HepG2 (cell line): ENCODE results near the gene CCDC117. TPM values are rescaled to one million over a fixed set of nuclear protein-coding genes. Genes with fewer than 3 reads are reported as not detected.

Experiments used
- AGO2 ChIP-seq: fragments of 200-400 bp; formaldehyde crosslinking; optimal IDR thresholded peaks from 2 replicates; pipeline ENCODE3; 2017; ENCODE audit warnings: mild to moderate bottlenecking, low read depth, low read length, moderate library complexity
- ATF4 ChIP-seq, 2 experiments: fragments of 450-650 bp in 1 of 2; sonication (generic) in 1 of 2; formaldehyde crosslinking; IDR thresholded peaks; 2 replicates each; pipeline versions ENCODE4 v1.5.0 to v1.8.0; 2020 to 2022; ENCODE audit warnings: mild to moderate bottlenecking in 1 of 2, missing genetic modification reagents in 1 of 2
- CCDC6 ChIP-seq: sonication (generic); formaldehyde crosslinking; IDR thresholded peaks from 2 replicates; pipeline ENCODE4 v1.8.1; 2022; ENCODE audit warnings: mild to moderate bottlenecking, missing genetic modification reagents, moderate library complexity
- DDIT3 ChIP-seq: sonication (generic); formaldehyde crosslinking; IDR thresholded peaks from 2 replicates; pipeline ENCODE4 v1.4.0; 2020; ENCODE audit warnings: mild to moderate bottlenecking, missing genetic modification reagents
- FOXP1 ChIP-seq, 2 experiments: fragments of 450-650 bp in 1 of 2; IDR thresholded peaks; 2 replicates each; pipeline ENCODE4 v1.6.1; 2017 to 2018; ENCODE audit warnings: antibody characterized with exemption in 1 of 2
- MTF2 ChIP-seq: sonication (generic); formaldehyde crosslinking; IDR thresholded peaks from 2 replicates; pipeline ENCODE4 v1.5.0; 2020; ENCODE audit warnings: missing genetic modification reagents, borderline replicate concordance
- MZF1 ChIP-seq: sonication (generic); formaldehyde crosslinking; IDR thresholded peaks from 2 replicates; pipeline ENCODE4 v1.8.1; 2023; ENCODE audit warnings: mild to moderate bottlenecking, missing genetic modification reagents, borderline replicate concordance
- NCOA2 ChIP-seq: sonication (generic); formaldehyde crosslinking; IDR thresholded peaks from 2 replicates; pipeline ENCODE4 v1.8.0; 2022; ENCODE audit warnings: inconsistent platforms
- POLR2AphosphoS2 ChIP-seq: IDR thresholded peaks from 2 replicates; pipeline ENCODE4 v1.6.1; 2011; ENCODE audit warnings: low read depth, low read length, improper control_type of control experiment
- POLR2G ChIP-seq: fragments of 200-400 bp; formaldehyde crosslinking; IDR thresholded peaks from 2 replicates; pipeline ENCODE4 v1.6.1; 2018; ENCODE audit warnings: mild to moderate bottlenecking, low read depth, low read length, moderate library complexity
- PRDM15 ChIP-seq: sonication (generic); formaldehyde crosslinking; IDR thresholded peaks from 2 replicates; pipeline ENCODE4 v1.4.0; 2020; ENCODE audit warnings: missing genetic modification reagents
- SRSF4 ChIP-seq: fragments of 200-400 bp; formaldehyde crosslinking; IDR thresholded peaks from one replicate; pipeline ENCODE4 v1.6.1; 2018; ENCODE audit warnings: mild to moderate bottlenecking, low read depth, low read length, moderate library complexity; ENCODE audit not compliant: poor library complexity, severe bottlenecking
- TEAD3 ChIP-seq: optimal IDR thresholded peaks from 2 replicates; pipeline ENCODE3; 2016; ENCODE audit warnings: borderline replicate concordance
- TFDP2 ChIP-seq: sonication (generic); formaldehyde crosslinking; IDR thresholded peaks from 2 replicates; pipeline ENCODE4 v1.4.0; 2020; ENCODE audit warnings: missing genetic modification reagents
- TIGD3 ChIP-seq: sonication (generic); formaldehyde crosslinking; IDR thresholded peaks from 2 replicates; pipeline ENCODE4 v1.5.1; 2020; ENCODE audit warnings: mild to moderate bottlenecking, missing genetic modification reagents, borderline replicate concordance
- TRIM24 ChIP-seq: sonication (generic); formaldehyde crosslinking; IDR thresholded peaks from 2 replicates; pipeline ENCODE4 v1.8.0; 2022; ENCODE audit warnings: mild to moderate bottlenecking, missing genetic modification reagents
- YEATS2 ChIP-seq: sonication (generic); formaldehyde crosslinking; IDR thresholded peaks from 2 replicates; pipeline ENCODE4 v1.4.0; 2020; ENCODE audit warnings: missing genetic modification reagents, borderline replicate concordance
- ZNF33A ChIP-seq: sonication (generic); formaldehyde crosslinking; IDR thresholded peaks from 2 replicates; pipeline ENCODE4 v1.5.1; 2020; ENCODE audit warnings: missing genetic modification reagents, mild to moderate bottlenecking, moderate library complexity, borderline replicate concordance
- ZNF800 ChIP-seq: sonication (generic); formaldehyde crosslinking; IDR thresholded peaks from 2 replicates; pipeline ENCODE4 v1.4.0; 2020; ENCODE audit warnings: missing genetic modification reagents
- ZSCAN31 ChIP-seq: sonication (generic); formaldehyde crosslinking; IDR thresholded peaks from 2 replicates; pipeline ENCODE4 v1.5.0; 2020; ENCODE audit warnings: low read depth, mild to moderate bottlenecking, missing genetic modification reagents
- polyA plus RNA-seq, 8 experiments: library from polyadenylated mRNA; depleted of rRNA in 3 of 8; stranded (reverse) in 7 of 8; unstranded in 1 of 8; fragments of >200 nt; fragmentation: Illumina TruSeq in 4 of 8; extraction: Trizol in 4 of 8; gene quantifications; 2 replicates each; pipeline versions ENCODE4 v1.2.1 to v1.2.3, GENCODE V29; 2011 to 2016; ENCODE audit warnings: low read depth in 4 of 8, missing spikeins in 1 of 8, mixed read lengths in 1 of 8; ENCODE audit not compliant: insufficient read depth in 1 of 8
- total RNA-seq, 5 experiments: library from RNA; depleted of rRNA; stranded (reverse); fragments of >200 nt; fragmentation: Illumina TruSeq; extraction: Trizol; gene quantifications; 2 replicates each; pipeline ENCODE4 v1.2.3, GENCODE V29; 2016; ENCODE audit warnings: low read depth in 1 of 5

Gene CCDC117
- total and polyA plus RNA-seq, 2 of the 13 experiments (the other 11 are each of a cell fraction or from before 2014, with no cell fraction given) = 12.6 to 34.2 TPM

- TF ChIP-seq ZNF800 (CRISPR knock-in tag) (no peak), TRIM24 (no peak), DDIT3 (CRISPR knock-in tag) (no peak), TIGD3 (no peak), PRDM15 (CRISPR knock-in tag) (no peak), ATF4 (CRISPR knock-in tag; IDR thresholded peaks at IDR 0.05) (0 out of 4 replicates have a peak, but pooled peaks of 1 of the 2 experiments have one; percentile 27), AGO2 (peak; percentile 24), MTF2 (CRISPR knock-in tag) (no peak), ZSCAN31 (CRISPR knock-in tag) (no peak), SRSF4 (no peak), FOXP1 (IDR thresholded peaks at IDR 0.05) (no peak), FOXP1 (CRISPR knock-in tag; IDR thresholded peaks at IDR 0.05) (no peak), POLR2G (peak; percentile 81), ZNF33A (CRISPR knock-in tag) (no peak), MZF1 (CRISPR knock-in tag) (no peak), CCDC6 (CRISPR knock-in tag) (no peak), TFDP2 (no peak), NCOA2 (0 out of 2 replicates have a peak, but pooled peaks have one; percentile 26), POLR2AphosphoS2 (0 out of 2 replicates have a peak, but pooled peaks have one; percentile 38), YEATS2 (CRISPR knock-in tag) (no peak), TEAD3 (CRISPR knock-in tag) (no peak)
Observed at GRCh38 chr22:28795071-28795693, 22.7 kb downstream of the CCDC117 start (continued).
